Ecto neural progenitor cell (in vitro differentiated cells): ENCODE data around the gene DAPL1.
"Not testable (repeated sequence)": the region's sequence is repeated elsewhere in the genome, so short reads cannot be mapped to it uniquely, and the experiment has no call there.

ENCODE experiments used
- DNase-seq: peaks from one replicate; pipeline ENCODE4 v3.0.0-alpha.2; 2018; ENCODE audit warnings: low spot score

The DAPL1 gene

DNA sequence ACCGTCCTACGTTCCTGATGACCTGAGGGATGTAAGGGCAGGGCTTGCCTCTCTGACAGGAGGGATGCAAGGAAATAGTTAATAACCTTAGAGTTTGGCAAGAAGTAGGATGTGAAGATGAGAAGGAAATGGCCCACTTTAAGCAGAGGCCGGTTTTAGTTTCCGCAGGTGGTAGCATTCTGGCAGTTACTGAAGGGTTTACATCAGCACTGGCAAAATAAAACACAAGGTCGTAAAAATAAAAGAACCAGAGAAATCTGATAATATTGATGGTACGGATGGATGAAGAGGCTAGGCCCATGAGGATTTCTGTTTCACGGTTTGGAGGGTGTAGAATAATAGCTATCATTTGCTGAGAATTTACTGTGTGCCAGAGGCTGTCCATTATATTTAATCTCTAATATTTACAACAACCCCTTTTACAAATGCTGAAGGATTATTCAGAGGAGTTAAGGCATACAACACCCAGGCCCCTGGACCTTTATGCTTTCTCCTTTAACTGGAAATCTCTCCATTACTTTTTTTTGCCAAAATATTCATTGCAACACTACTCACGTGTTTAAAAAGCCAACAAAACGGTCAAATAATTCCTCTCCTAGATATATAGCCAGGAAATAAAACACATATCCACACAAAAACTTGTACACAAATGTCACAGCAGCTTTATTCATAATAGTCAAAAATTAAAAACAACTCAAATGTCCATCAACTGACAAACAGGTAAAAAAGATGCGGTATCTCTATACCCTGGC, 28.5 kb downstream of the DAPL1 start:
- DNase-seq: no peak

DNA sequence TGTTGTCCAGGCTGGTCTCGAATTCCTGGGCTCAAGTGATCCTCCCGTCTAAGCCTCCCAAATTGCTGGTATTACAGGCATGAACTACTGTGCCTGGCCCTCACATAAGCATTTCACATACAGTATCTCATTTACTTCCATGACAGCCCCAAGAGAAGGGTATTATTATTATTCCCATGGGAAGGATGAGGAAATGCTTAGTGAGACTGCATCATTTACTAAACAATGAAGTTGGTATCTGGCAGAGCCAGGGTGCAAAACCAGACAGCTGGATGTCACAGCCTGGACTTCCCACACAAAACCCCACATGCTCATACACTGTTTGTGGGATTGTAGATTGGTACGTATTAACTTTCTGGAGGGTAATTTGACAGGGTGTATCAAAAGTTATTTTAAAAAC, 29.9 kb downstream of the DAPL1 start:
- no peak for DNase-seq

DNA sequence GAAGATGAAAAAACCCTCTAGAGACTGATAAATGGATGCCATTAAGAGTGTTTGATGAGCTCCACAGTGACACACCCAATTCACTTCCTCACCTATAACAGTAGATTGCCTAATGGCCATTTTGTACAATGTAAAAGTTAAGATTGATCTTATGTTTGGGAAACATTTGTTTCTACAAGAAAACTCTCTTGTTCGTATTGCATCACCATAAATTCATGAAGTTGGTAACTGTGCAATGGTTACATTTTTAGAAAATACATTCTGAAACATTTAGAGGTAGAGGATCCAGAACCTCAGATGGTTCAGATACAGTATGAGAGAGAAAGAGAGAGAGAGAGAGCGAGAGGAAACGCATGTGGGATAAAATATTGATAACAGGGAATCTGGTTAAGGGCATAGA, 31.8 kb downstream of the DAPL1 start:
- no peak for DNase-seq

DNA sequence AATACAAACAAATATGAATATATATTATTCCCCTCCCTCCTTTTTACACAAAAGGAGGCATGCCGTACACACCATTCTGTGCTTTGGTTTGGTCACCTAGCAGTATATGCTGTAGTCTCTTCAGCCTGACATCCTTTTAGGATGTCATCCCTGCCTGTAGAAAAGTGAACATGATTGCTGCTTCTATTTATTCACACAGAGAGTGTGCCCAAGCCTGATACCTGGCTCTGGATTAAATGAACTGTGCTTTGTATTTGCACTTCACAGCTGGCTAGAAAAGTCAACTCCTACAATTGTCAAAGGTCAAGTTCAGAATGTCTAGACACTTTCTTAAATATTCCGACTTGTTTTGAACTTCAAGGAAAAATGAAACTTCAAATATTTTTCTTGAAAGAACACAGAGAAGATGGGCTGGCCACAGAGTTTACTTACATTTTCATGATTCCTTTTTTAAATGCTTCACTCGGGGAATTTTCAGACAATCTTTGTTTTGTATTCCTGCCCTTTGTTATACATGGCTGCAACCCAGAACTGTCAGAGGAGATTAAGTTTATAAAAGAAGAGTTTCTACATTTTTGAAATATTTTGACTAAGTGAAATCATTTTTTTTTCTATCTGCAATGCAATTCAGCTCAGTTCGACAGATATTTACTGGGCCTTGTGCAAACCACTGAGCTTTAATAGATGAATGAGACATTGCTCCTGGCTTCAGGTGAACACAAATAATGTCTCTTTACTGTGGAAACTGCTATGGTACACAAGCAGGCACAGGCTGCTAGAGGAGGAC, 33.5 kb downstream of the DAPL1 start:
- DNase-seq: no peak

DNA sequence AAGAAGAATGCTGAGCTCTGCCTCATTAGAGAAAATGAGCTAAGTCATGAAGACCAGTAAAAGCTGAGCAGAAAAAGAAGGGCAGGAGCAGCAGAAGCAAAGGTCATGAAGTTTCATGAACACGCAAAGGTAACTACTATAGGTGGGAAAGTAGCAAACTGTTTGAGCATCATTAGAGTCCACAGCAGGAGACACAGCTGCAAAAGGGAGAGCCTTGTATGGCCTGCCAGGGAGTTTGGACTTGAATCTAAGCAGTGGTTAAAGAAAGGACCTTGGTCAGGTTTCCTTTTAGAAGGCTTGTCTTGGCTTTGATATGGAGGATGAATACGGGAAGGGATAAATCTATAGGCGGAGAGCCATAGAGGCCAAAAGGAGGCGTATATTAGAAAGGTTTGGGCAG, 34.0 kb downstream of the DAPL1 start:
- no peak for DNase-seq

DNA sequence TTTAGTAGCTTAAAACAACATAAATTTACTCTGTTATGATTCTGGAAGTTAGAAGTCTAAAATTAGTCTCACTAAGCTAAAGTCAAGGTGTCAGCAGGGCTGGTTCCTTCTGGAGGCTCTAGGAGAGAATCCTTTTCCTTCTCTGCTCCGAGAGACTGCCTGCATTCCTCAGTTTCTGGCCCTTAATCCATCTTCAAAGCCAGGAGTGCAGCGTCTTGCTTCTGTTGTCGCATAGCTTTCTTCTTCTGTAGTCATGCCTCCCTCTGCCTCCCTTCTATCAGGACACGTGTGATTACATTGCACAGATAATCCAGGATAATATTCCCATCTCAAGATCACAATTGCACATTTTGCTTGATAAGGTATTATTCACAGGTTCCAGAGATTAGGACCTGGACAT, 35.1 kb downstream of the DAPL1 start:
- no peak for DNase-seq

DNA sequence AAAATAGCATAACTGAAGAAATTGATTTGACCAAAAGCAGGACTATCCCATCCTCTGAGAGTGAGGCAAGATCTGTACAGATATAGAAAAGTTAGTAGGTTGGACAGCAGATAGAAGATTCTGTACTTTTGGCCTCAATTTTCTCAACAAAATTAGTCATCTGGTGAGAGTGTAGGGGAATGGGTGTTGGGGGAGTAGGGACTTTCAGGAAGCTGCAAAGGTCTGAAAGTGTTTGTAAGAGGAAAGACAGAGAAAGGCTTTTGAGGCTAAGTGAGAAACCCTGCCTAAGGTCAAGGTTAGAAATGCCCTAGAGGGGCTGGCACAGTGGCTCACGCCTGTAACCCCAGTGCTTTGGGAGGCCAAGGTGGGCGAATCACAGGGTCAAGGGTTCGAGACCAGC, 40.3 kb downstream of the DAPL1 start:
- no peak for DNase-seq

DNA sequence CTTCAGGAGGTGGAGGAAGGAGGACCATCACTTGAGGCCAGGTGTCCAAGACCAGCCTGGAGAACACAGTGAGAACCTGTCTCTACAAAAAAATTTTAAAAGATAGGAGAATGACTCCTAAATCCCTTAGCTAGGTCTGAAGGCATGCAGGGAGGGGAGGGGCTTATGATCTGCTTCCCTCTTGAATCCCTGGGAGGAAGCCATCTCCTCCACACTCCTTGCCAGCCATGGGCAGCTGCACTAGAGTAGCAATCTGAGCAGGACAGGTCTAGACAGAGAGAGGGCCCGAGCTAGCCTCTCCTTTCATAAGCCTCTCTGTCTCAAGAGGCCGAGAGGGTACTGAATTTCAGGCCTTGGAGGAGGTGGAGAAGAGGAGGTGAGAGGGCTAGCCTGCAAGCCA, 42.5 kb downstream of the DAPL1 start:
- DNase-seq: no peak

DNA sequence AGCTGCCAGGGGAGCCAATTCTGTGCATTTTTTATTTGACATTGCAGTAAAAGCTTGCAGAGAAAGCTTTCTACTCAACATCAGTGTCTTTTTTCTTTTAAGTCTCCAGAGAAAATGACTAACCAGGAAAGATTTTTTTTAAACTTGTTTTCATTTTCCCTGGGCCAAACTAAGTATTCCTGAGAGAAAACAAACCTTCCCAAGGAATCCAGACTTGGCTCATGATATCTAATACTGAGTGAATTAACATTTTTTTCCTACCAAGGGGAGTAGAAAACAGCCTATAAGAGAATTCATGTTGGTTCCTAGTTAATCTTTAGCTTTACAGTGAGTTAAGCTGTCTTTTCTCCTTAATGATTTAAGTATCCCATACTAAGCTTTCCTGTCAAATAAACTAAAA, 46.7 kb downstream of the DAPL1 start:
- DNase-seq: no peak

DNA sequence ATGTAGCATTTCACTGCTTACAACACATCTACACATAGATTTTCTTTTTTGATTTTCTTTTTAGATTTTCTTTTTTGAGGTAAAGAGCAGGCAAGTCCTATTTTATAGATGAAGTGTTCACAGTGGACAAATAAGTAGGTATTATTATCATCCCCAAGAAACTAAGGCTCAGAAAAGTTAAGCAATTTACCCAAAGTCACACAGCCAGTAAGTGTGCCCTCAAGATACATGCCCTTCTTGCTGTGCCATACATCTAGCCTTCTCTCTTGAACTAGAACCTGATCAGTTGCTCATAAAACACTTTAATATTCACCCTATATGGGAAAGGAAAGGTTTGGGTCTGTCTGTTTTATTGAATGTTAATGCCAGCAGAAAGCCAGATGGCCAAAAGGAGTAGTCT, 50.3 kb downstream of the DAPL1 start:
- DNase-seq: no peak

DNA sequence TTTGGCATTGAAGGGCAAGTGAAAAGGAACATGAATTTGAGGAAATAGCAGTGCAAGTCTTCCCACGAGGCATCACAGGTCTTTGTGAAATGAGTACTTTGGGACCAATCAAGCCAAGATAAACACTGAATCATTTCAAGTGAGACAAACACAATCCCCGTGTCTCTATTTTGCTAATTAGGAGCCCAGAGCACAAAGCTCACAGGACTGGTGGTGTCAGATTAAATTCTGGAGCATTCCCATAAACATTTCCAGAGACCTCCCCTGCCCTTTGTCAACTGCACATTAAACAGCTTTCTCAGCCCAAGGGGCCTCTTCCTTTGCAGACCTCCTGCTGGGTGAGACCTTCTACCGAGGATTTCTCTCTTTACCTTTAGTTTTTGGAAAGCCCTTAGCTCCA, 50.7 kb downstream of the DAPL1 start:
- DNase-seq: no peak

DNA sequence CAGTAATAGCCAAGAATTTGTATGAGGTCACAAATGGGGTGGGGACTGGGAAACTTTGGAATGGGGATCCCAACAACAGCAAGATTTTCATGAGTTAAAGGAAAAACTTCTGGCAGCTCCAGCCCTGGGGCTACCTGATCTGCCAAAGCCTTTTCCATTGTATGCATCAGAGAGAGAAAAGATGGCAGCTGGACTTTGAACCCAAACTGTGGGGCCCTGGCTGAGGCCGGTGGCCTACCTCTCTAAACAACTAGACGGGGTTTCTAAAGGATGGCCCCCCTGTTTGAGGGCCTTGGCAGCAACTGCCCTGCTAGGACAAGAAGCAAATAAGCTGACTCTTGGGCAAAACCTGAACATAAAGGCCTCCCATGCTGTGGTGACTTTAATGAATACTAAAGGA, 52.4 kb downstream of the DAPL1 start:
- DNase-seq: not testable (repeated sequence)

DNA sequence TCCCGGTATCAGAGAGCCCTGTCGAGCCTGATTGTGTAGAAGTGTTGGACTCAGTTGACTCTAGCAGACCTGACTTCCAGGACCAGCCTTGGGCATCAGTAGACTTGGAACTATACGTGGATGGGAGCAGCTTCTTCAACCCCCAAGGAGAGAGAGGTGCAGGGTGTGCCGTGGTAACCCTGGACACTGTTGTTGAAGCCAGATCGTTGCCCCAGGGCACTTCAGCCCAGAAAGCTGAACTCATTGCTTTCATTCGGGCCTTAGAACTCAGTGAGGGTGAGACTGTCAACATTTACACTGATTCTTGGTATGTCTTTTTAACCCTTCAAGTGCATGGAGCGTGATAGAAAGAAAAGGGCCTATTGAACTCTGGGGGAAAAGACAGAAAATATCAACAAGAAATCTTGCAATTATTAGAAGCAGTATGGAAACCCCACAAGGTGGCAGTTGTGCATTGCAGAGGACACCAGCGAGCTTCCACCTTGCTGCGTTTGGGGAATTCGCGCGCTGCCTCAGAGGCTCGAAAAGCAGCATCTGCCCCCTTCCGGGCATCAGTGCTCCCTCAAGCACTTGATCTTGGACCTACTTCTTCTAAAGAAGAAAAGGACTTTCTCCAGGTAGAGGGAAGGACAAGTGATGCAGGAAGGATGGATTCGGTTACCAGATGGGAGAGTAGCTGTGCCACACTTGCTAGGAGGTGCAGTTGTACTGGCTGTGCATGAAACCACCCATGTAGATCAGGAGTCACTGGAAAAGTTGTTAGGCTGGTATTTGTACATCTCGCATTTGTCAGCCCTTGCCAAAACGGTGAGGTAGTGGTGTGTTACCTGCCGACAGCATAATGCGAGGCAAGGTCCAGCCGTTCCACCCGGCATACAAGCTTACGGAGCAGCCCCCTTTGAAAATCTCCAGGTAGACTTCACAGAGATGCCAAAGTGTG, 53.2 kb downstream of the DAPL1 start:
- DNase-seq: not testable (repeated sequence)

DNA sequence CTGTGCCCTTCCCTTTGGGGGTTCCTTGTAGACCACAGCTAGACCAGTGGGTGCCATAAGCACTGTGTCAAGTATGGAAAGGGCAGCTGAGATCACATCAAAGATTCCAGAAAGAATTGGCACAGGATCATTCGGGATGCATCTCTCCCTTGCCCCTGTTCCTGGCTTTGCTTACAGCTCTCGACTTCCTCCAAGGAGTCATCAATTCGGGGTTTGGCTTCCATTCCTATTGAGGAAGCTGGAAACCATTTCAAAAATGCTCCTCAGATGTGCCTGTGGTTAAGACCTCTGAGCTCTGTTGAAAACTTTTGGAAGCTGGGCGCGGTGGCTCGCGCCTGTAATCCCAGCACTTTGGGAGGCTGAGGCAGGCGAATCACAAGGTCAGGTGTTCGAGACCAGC, 65.1 kb downstream of the DAPL1 start:
- DNase-seq: not testable (repeated sequence)

DNA sequence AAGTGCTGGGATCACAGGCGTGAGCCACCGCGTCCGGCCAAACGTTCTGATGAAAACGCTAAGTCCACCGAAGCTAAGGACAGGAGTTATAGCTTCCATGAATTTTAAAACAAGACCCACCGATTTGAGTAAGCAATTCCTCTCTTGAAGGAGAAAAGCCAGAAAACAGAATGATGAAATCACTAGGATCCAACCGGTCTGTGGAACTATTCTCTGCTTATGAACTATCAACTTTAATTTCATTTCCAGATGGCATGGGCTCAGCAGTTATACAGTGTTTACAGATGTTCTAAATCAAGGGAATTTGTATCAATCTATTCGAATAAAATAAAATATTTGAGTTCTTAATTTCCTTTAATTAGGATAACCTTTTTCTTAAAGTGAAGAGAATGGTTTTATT, 66.5 kb downstream of the DAPL1 start:
- DNase-seq: not testable (repeated sequence)

DNA sequence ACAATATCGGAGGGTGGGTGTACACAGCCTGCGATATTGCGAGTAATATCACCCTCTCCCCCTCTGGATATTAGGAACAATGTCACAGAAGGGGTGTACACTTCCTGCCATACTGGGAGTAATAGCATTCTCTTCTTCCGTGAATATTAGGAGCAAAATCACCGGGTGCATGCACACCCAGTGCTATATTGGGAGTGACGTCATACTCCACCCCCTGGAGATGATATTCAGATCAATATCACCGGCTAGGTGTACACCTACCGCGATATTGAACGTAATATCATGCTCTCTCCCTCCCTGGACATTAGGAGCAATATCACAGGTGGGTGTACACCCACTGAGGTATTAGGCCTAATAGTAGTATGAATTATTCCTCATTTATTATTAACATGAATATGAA, 70.4 kb downstream of the DAPL1 start:
- not testable (repeated sequence) for DNase-seq
